BJ (cell line): ENCODE data around the gene SFSWAP. TPM values are rescaled to one million over a fixed set of nuclear protein-coding genes. Genes with fewer than 3 reads are reported as not detected.

Source experiments
- CTCF ChIA-PET: fragments of 350-600 bp; formaldehyde crosslinking; extraction: SDS; loops from one replicate; lab custom pipeline; 2021; ENCODE audit warnings: antibody characterized with exemption, inconsistent platforms; lab: Yijun Ruan, JAX
- POLR2A ChIA-PET: fragments of 300-600 bp; sonication (Branson Sonifier 250); formaldehyde crosslinking; extraction: SDS; loops from one replicate; lab custom pipeline; 2021; ENCODE audit warnings: antibody characterized with exemption; lab: Charles Lee
- DNase-seq: peaks from one replicate; pipeline ENCODE4 v3.0.0-alpha.2; 2011; ENCODE audit warnings: low read depth
- H3K27me3 ChIP-seq: 2 replicates; pipeline ENCODE4 v1.6.0; 2011; ENCODE audit warnings: low read length; ENCODE audit not compliant: control insufficient read depth, insufficient read depth
- H3K36me3 ChIP-seq: 2 replicates; pipeline ENCODE4 v1.5.1; 2011; ENCODE audit warnings: low read length; ENCODE audit not compliant: control insufficient read depth, insufficient read depth
- H3K4me3 ChIP-seq: 2 replicates; pipeline ENCODE4 v1.5.1; 2011; ENCODE audit warnings: low read depth, mild to moderate bottlenecking, control low read depth, low read length
- polyA plus RNA-seq: library from polyadenylated mRNA; depleted of rRNA; stranded (reverse); fragments of >200 nt; gene quantifications from 2 replicates; pipeline ENCODE4 v1.2.3, GENCODE V29; 2011
- TF ChIP-seq, protein P1 (sequence below): IDR thresholded peaks from 2 replicates; pipeline ENCODE4 v1.5.1; 2011; ENCODE audit warnings: low read depth, mild to moderate bottlenecking, control low read depth, inconsistent platforms, low read length, moderate library complexity; ENCODE audit not compliant: insufficient read depth

The SFSWAP gene
- polyA plus RNA-seq, 1 experiment = 11.7 TPM

DNA sequence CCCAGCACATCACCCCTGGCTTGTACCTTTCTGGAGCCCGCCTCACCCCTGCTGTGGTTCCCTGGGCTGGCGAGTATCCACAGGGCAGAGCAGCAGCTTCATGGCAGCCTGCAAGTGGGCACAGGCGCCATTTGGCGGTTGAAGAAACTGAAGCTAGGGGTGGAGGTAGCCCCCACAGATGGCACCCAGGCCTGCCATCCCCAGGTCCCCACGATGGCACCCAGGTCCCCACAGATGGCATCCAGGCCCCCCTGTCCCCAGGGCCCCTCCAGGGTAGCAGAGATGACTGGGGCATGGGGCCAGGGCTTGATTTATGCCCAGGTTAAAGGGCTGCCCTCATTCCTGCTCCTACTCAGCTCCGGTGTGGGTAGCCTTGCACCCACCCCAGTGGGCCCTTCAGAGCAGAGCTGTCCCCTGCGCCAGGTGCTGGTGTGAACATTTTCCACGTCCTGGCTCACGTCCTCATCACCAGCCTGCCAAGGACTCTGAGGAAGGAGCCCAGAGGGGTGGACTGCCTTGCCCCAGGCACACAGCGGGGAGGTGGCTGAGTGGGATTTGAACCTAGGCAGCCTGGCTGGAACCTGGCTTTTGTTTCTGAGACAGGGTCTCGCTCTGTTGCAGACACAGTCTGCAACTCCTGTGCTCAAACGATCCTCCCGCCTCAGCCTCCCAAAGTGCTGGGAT, 126.0 kb downstream of the SFSWAP start:
- no peak for DNase-seq
- CTCF ChIA-PET = interaction anchor here (0.7 to 2.3 kb wide), 5 partner anchors 110 to 561 kb away, joined by 3 to 11 read pairs (median 4); partner anchors contain the start of gene EP400
- POLR2A ChIA-PET = no interaction called here
- TF ChIP-seq, protein P1, sequence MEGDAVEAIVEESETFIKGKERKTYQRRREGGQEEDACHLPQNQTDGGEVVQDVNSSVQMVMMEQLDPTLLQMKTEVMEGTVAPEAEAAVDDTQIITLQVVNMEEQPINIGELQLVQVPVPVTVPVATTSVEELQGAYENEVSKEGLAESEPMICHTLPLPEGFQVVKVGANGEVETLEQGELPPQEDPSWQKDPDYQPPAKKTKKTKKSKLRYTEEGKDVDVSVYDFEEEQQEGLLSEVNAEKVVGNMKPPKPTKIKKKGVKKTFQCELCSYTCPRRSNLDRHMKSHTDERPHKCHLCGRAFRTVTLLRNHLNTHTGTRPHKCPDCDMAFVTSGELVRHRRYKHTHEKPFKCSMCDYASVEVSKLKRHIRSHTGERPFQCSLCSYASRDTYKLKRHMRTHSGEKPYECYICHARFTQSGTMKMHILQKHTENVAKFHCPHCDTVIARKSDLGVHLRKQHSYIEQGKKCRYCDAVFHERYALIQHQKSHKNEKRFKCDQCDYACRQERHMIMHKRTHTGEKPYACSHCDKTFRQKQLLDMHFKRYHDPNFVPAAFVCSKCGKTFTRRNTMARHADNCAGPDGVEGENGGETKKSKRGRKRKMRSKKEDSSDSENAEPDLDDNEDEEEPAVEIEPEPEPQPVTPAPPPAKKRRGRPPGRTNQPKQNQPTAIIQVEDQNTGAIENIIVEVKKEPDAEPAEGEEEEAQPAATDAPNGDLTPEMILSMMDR = no peak
- H3K36me3 ChIP-seq = peaks cover 7% of the 10 kb centered on the region
- H3K4me3 ChIP-seq = no peak overlapping the region
- no peaks in the 10 kb centered on the region for H3K27me3 ChIP-seq

DNA sequence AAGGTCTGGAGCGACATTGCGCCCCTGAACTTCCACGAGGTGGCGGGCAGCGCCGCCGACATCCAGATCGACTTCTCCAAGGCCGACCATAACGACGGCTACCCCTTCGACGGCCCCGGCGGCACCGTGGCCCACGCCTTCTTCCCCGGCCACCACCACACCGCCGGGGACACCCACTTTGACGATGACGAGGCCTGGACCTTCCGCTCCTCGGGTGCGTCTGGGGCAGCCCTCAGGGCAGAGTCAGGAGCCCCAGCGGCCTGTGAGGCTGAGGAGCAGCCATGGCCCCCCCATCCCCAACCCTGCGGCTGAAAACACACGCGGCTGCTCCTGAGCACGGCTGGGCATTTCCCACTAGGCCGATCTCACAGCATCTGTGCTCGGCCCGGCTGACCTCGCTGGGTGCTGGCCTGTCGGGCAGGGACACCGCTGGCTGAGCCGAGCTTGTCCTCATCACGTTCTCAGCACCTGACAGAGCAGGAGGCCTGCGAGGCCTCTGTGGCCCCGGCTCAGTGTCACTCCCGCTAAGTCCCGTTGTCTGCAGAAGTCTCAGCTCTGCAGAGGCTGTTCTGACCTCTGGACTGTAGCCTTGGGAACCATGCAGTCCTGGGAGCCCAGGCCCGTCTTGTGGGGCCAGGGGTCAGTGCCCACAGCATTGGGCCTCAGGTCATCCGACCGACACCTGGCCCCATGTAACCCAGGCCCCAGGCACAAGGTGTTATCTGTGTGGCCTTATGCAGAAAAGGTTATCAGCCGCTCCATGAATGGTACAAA, 129.9 kb downstream of the SFSWAP start:
- POLR2A ChIA-PET = no interaction called here
- Histone ChIP-seq H3K4me3 (no peak overlapping the region), H3K27me3 (no peaks in the 10 kb centered on the region), H3K36me3 (peaks cover 17% of the 10 kb centered on the region)
- CTCF ChIA-PET = no interaction called here
- TF ChIP-seq, protein P1 = no peak
- no peak for DNase-seq

DNA sequence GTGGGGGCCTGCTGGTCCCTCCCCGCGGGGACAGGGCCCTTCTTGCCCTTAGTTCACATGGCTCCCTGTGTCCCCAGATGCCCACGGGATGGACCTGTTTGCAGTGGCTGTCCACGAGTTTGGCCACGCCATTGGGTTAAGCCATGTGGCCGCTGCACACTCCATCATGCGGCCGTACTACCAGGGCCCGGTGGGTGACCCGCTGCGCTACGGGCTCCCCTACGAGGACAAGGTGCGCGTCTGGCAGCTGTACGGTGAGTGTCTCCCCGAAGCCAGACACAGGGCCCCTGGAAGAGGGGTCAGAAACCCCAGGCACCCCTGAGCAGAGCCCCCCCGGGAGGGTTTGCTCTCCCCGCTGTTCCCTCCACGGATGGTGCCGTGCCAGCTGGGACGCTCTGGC, 130.7 kb downstream of the SFSWAP start:
- ChIA-PET CTCF (no interaction called here), POLR2A (no interaction called here)
- no peak for DNase-seq
- Histone ChIP-seq H3K36me3 (peaks cover 17% of the 10 kb centered on the region), H3K27me3 (no peaks in the 10 kb centered on the region), H3K4me3 (no peak overlapping the region)
- TF ChIP-seq, protein P1 = no peak

DNA sequence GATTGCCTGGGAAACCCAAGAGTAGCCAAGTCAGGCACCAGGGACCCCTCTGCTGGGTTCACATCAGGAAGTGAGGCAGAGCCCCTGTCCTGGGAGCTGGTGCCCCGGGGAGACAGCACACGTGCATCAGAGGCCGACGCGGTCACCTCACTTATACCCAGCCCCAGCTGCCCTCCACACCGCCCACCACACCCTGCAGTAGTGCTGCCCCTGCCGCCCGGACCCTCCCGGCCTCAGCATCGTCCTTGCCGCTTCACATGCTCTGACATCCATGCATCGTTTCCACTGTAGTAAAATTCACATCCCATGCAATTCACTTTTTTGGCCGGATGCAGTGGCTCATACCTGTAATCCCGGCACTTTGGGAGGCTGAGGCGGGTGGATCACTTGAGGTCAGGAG, 131.3 kb downstream of the SFSWAP start:
- H3K4me3 ChIP-seq = no peak overlapping the region
- TF ChIP-seq, protein P1 = no peak
- peaks cover 19% of the 10 kb centered on the region for H3K36me3 ChIP-seq
- ChIA-PET POLR2A (no interaction called here), CTCF (no interaction called here)
- H3K27me3 ChIP-seq = no peaks in the 10 kb centered on the region
- DNase-seq = no peak

DNA sequence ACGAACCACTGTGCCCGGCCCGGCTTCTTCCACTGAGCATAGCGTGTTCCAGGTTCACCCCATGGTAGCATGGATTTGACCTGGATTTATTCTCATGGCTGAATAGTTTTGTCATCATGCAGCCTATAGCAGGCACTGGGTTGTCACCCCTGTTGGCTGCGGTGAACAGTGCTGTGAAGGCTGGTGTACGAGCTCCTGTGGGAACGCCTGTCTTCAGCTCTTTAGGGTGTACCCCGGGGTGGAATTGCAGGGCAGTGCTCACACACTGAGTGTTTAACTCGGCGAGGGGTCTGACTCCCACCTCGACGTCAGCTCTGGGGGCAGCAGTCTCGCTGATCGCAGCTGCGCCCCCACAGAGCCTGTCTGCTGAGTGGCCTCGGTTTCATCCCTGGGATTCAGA, 132.6 kb downstream of the SFSWAP start:
- H3K36me3 ChIP-seq = peaks cover 19% of the 10 kb centered on the region
- no peak overlapping the region for H3K4me3 ChIP-seq
- ChIA-PET CTCF (interaction anchor here (0.6 kb wide), 1 partner anchor 53 kb away, joined by 4 read pairs; no protein-coding TSS in a partner anchor), POLR2A (no interaction called here)
- DNase-seq = no peak
- H3K27me3 ChIP-seq = no peaks in the 10 kb centered on the region
- TF ChIP-seq, protein P1 = no peak
